Measurements from ENCODE around the gene IL20RB. TPM values are rescaled to one million over a fixed set of nuclear protein-coding genes. Genes with fewer than 3 reads are reported as not detected.

The IL20RB gene
- total RNA-seq, 1 donor from 2014 or later = 15.8 TPM

DNA sequence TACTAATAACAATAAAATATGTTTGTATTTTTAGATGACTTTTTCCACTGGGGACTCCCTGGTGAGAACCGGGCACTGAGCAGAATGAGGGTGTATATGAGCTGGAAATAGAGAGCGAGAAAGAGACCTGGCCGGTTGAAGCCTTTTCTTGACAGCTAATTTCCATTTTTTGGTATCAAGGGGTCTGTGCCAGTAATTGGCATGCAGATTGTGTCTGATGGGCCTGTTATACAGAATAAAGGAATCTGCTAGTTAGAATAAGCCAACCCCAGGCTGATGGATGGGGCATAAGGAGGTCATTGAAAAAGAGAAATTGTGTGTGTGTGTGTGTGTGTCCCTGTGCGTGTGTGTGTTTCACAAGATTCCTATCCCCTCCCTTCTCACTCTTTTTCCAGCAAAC lies 83.9 kb downstream of the IL20RB start:
- DNase-seq = no peak

DNA sequence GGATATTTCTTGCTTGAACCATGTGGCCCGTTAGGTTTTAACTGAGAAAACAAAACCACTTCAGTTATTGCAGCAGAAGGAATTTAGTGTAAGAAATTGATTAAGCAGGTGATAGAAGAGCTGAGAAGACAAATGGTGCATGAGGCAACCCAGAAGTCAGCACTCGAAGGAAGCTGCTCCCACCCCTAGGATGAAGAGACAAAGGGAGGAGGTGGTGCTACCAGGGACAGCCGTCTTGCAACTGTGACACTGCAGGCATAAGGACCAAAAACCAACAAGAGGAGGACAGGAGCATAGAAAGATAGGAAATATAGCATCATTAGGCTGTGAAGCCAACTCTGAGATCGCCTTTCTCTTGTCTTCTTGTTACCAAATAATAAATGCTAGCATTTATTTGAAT lies 89.0 kb downstream of the IL20RB start:
- no peak for DNase-seq

DNA sequence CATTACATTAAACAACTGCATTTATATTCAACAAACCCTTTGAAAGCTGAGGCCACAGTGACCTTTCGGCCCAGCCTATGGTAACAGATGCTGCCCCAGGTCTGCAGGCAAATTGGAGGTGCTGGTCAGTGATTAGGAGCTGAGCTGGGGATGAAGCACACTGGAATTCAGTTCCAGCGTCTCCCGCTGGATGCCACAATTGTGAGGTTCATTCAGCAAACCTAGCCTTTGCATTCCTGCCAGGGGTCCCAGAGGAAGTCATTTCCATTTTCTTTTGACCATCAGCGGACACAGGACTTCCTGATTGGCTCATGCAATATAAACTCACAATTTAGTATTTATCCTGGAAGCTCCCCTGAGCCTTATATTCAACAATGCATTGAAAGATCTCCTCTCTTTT lies 89.5 kb downstream of the IL20RB start:
- DNase-seq = peak; percentile 2

DNA sequence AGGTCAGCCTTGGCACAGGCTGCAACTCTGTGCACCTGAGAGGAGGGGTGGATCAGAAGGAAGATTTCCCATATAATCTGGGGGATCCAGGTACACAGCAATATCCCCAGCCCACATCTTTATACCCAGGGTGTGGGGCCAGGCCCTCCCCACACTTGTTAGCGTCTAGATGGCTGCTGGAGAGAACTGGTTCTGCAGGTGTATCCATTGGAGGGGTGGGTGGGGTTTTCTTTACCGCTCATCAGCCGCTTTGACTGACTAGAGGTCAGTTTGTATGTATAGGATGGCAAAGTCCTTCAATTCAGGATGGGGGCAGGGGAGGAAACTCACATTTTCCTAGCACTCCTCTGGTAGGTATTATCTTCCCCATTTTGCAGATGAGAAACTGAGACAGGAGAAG lies 92.5 kb downstream of the IL20RB start:
- no peak for DNase-seq

DNA sequence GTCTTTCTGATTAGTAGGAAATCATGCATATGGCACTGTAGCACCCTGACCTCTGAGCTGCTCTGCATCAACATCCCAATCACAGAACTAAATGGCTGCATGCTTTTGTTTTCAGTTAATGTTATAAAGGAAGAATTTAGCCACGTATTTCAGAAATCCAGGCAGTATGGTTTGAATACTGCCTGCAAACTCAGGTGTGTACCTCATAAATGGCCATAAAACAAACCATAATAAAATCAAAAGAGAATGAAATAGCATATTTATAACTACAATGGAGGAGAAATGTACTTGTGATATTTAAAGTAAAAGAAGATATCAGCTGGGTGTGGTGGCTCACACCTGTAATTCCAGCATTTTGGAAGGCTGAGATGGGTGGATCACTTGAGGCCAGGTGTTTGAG lies 94.5 kb downstream of the IL20RB start:
- DNase-seq = no peak

Other genes with a start within 250 kb of the IL20RB start
- gene STAG1, start 205.6 kb upstream of the IL20RB start, total RNA-seq = 80.2 TPM
- gene SLC35G2, start 138.9 kb upstream of the IL20RB start, total RNA-seq = 7.1 TPM
- gene NCK1, start 95.8 kb upstream of the IL20RB start, total RNA-seq = 55.5 TPM